HG03135 (cell line): ENCODE data around the gene RTL1.

Source experiments
- ATAC-seq: cut with Tn5 transposase; IDR thresholded peaks from one replicate; pipeline ENCODE4 v1.9.1; 2021; ENCODE audit warnings: mild to moderate bottlenecking, moderate library complexity; ENCODE audit not compliant: unreplicated experiment

Gene RTL1

GRCh38 chr14:100903672-100904185 is at the start of gene RTL1:
Gene RTL1, minus strand, starts transcription at chr14:100903722. Its CDS starts 18,934 bp downstream, at chr14:100884788.
- no peak for ATAC-seq

- ATAC-seq, result no peak
Measured at GRCh38 chr14:100950024-100950423, 46.5 kb upstream of the RTL1 start.

- ATAC-seq, result no peak
Measured at GRCh38 chr14:100944052-100944451, 40.5 kb upstream of the RTL1 start.

GRCh38 chr14:100930270-100930669 is 26.7 kb upstream of the RTL1 start:
- no peak for ATAC-seq

DNA sequence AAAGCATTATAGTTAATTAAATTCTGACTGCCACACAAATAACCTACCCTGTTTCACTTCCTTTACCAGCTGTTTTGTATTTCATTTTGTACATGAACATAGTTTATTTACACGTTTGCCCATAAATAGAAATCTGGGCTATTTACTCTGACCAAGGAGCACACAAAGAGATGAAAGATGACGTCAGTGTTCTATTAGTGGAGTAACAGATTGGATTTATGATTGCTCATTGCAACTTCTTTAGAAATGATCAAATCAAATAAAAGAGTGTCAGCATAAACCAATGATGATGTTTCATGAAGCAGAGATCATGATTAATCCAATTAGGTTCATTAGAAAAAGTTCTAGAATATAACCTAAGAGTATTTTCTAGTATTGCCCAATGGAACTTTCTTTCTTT is 12.0 kb upstream of the RTL1 start:
- no peak for ATAC-seq

- ATAC-seq, result no peak
Measured at GRCh38 chr14:100914597-100915021, 11.1 kb upstream of the RTL1 start.

DNA sequence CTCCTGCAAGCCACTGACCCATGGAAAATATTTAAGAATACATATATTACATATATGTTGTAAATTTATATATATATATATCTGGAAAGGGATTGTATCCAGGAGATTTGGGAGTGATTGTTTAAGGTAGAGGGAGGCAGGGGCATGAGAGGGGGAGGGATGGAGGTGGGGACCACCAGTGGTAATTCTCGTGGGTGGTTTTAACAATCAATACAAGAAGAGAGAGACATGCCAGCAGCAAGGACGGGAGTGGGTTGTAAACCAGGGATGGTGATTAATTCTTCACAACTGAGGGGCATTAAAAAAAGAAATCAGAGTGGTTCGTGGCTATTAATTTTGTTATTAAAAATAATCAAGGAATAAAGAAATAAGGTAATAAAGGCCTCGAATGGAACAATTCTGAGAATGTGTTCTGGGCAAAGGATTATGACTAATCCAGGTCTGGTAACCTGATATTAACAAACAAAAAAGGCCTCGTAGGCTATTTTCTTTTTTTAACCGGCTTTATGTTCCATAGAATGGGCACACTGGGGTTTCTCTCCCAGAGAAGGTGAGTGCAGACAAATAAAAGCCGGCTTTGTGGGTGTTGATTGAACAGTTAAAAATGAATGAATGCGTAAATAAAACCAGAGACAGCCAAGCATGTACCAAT is 8.3 kb upstream of the RTL1 start:
- ATAC-seq, result no peak

- ATAC-seq, result no peak
Measured at GRCh38 chr14:100910888-100911664, 7.6 kb upstream of the RTL1 start.

- ATAC-seq, result no peak
Measured at GRCh38 chr14:100909439-100909838, 5.9 kb upstream of the RTL1 start.

- no peak for ATAC-seq
Measured at GRCh38 chr14:100907240-100907639, 3.7 kb upstream of the RTL1 start.

DNA sequence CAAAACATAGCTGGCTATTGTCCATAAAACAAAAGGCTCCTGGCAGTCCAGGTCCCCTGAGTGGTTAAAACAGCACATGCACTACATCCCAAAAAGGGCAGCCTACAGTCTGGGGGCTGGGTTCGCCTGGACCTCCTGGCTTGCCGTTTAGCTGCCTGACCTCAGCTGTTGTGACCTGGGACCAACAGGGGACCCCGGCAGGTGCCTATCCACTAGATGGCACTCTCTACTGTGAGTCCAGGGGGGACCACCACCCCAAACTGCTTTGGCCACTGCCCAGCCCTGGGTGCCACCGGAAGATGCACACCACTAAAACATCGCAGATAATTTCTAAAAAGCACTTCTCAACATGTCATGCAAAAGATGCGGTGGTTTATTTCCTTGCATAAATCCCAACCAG is 2.9 kb upstream of the RTL1 start:
- ATAC-seq, result no peak

GRCh38 chr14:100905166-100905565 is 1.6 kb upstream of the RTL1 start:
- ATAC-seq, result no peak

GRCh38 chr14:100904307-100905087 is 975 bp upstream of the RTL1 start:
- ATAC-seq, result no peak

GRCh38 chr14:100903134-100903468 is 421 bp downstream of the RTL1 start:
- ATAC-seq, result no peak

DNA sequence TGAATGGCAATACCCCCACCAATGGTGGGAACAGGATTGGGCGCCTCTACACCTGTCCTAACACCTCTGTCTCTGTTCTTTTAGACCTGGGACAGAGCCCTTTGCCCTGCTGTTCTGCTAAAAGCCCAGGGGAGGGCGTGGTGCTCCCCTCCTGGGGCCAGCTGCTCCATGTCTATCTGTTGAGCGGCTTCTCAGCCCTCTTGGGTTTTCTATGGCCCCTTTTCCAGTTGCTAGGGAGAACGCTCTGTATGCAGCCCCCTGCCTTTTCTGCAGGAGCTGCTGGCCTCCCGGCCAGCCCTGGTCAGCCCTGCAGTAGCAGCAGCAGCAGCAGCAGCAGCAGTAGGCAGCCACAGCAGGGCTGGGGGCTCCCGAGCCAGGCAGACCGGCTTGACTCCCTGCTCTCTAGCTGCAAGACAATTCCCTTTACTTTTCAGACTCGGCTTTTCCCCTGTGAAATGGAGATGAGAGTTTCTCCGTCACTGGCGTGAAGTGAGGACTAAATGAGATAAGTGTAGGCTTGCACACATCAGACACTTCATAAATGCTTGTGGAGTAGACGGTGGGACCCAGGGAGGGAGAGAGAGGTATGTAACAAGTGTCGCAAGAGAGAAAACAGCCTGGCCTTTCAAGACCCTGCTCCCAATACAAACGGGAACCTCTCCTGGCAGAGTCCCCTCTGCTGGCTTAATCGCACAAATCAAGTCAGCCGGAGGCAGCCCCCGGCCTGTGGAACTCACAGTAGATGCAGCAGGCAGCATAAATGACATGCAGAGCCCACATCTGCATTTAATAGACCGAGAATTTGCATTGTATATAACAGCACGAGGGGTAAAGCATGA is 1.0 kb downstream of the RTL1 start:
- no peak for ATAC-seq

DNA sequence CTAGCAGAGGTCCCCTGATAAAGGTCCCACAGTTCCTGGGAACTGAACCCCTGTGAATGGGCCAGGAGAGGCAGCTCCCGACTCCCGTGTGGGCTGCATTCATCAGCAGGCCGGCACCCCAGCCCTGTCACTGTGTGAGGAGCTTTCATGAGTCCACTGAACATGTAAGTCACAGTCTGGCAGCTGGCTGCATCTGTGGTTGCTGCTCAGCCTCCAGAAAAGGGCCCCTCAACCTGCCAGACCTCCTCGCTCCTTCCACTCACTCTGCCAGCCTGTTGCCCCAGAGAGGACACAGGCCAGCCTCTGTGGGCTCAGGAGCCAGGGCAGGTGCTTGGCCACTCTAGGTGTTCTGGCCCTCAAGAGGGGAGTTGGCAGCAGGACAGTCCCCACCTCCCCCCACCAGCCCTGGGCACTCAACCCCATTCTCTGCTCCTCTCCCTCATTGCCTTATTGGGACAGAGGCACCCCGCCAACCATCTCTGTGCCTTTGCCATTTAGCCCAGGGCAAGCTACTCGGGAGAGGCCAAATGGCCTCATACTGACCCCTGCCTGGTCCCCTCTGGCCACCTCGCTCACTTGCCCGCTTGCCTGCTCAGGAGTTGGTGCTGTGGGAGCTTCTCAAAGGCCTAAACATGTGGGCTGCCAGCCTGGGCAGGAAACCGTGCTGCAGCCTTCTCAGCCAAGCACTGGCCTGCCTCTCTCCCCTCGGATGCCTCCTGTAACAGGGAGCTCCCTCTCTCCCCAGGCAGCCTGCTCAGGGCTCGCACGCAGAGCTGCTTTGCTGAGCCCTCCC is 1.9 kb downstream of the RTL1 start:
- no peak for ATAC-seq

GRCh38 chr14:100900837-100901390 is 2.6 kb downstream of the RTL1 start:
- no peak for ATAC-seq

- no peak for ATAC-seq
Measured at GRCh38 chr14:100899884-100900771, 3.4 kb downstream of the RTL1 start.
